Measurements from ENCODE around the gene PPIL1. TPM values are rescaled to one million over a fixed set of nuclear protein-coding genes. Genes with fewer than 3 reads are reported as not detected.

PPIL1 gene
- total RNA-seq, 3 donors from 2014 or later = 7.2 to 14.2 (median 10.5) TPM

- intact Hi-C loops (cut with DNase I, micrococcal nuclease) = loop anchor here (5.0 to 10.0 kb wide), 2 partner anchors 97 to 129 kb away; partner anchors contain the start of gene MTCH1 (in 1 of the 2)
- Histone ChIP-seq H3K4me1 (ENCODE audit: low read depth) (peaks cover 9% of the 10 kb centered on the region), H3K4me3 (no peak overlapping the region), H3K9me3 (no peaks in the 10 kb centered on the region), H3K36me3 (ENCODE audit: low read depth) (no peaks in the 10 kb centered on the region)
- no peak for DNase-seq
- TF ChIP-seq, protein P1, sequence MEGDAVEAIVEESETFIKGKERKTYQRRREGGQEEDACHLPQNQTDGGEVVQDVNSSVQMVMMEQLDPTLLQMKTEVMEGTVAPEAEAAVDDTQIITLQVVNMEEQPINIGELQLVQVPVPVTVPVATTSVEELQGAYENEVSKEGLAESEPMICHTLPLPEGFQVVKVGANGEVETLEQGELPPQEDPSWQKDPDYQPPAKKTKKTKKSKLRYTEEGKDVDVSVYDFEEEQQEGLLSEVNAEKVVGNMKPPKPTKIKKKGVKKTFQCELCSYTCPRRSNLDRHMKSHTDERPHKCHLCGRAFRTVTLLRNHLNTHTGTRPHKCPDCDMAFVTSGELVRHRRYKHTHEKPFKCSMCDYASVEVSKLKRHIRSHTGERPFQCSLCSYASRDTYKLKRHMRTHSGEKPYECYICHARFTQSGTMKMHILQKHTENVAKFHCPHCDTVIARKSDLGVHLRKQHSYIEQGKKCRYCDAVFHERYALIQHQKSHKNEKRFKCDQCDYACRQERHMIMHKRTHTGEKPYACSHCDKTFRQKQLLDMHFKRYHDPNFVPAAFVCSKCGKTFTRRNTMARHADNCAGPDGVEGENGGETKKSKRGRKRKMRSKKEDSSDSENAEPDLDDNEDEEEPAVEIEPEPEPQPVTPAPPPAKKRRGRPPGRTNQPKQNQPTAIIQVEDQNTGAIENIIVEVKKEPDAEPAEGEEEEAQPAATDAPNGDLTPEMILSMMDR (IDR thresholded peaks at IDR 0.05) = no peak
- ATAC-seq = no peak
Observed at GRCh38 chr6:36888115-36888643, 13.6 kb upstream of the PPIL1 start.

DNA sequence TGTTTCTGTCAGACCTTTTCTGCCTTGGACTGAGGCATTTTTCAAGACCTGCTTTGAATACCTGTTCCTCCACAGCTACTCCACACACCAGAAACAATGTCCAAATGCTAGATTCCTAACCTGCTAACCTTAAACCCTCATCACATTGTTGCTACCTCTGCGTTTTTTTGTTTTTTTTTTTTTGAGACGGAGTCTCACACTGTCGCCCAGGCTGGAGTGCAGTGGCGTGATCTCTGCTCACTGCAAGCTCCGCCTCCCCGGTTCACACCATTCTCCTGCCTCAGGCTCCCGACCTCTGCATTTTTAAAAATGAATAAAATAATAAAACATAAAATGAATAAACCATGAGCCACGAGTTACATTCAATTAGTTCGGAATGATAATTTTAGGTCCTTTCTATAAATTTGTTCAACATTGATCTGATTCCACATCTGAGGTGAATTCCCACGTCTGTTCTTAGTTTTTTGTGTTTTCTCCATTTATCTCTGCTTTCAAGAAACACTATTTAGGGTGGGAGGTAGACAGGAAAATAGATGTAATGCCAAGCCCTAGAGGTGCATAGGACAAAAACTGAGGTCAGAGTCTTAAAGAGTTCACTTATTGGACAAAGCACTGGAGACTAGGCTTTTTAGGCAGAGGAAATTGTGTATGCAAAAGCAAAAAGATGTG is 12.5 kb upstream of the PPIL1 start:
- Histone ChIP-seq H3K36me3 (ENCODE audit: low read depth) (no peaks in the 10 kb centered on the region), H3K4me3 (no peak overlapping the region), H3K9me3 (no peaks in the 10 kb centered on the region), H3K4me1 (ENCODE audit: low read depth) (peaks cover 9% of the 10 kb centered on the region)
- TF ChIP-seq, protein P1 (IDR thresholded peaks at IDR 0.05) = no peak
- ATAC-seq (no peak), DNase-seq (no peak)
- intact Hi-C loops (cut with DNase I, micrococcal nuclease) = loop anchor here (5.0 to 10.0 kb wide), 2 partner anchors 98 to 130 kb away; partner anchors contain the start of gene MTCH1 (in 1 of the 2)

DNA sequence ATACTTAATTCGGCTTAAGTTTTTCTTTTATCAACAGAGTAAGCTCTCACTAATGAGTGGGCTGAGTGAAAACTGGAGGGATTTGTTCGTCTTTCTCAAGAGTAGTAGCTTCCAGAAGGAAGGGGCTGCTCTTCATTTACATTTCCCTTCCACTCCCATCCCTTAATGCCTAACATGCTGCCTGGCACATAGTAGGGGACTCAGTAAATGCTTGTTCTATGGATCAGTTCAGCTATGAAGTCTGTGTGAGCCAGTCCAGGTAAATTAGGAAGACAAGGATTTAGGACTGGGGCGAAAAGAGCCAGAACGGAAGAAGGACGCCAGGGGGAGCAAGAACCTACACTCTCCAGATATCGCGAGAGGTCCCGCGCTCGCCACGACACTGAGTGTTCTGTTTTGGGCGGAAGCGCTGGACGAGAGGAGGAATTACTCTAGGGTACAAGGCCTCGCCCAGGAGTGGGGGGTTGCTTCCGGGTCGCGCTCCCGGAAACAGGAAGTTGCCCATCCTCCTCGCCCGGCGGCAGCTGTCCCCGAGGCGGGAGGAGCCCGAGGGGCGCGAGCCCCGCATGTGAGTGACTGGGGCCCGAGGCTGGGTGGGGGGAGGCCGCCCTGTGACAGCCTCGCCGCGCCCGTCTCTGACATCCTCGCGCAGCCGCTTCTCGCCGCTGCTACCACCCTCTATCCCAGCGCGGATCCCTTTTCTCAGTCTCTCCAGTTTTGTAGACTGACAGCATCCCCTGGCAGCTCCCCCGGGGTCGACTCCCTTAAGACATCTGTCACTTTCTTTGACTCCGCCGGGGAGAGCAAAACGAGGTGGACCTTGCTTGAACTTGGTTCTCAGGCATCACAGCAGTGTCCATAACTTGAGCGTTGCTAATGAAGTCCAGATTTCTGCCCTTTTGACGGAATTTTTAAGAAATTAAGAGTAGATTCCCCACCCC is 11.1 kb upstream of the PPIL1 start, which contains the start of gene C6orf89:
TSS of gene C6orf89 (plus strand) at position 492 of the 941 bp plus-strand sequence. CDS start 13,493 bp downstream, outside the sequence.
- Histone ChIP-seq H3K4me3 (peak within 1 kb of the TSS; percentile 59), H3K36me3 (ENCODE audit: low read depth) (no peaks in the 10 kb centered on the region), H3K4me1 (ENCODE audit: low read depth) (peaks cover 9% of the 10 kb centered on the region), H3K9me3 (no peaks in the 10 kb centered on the region)
- ATAC-seq (peak; percentile 100), DNase-seq (peak; percentile 96 to 99 (median 98))
- intact Hi-C loops (cut with DNase I, micrococcal nuclease) = loop anchor here (5.0 to 10.0 kb wide), 2 partner anchors 99 to 132 kb away; partner anchors contain the start of gene MTCH1 (in 1 of the 2)
- TF ChIP-seq, protein P1 (IDR thresholded peaks at IDR 0.05) = peak; percentile 79

DNA sequence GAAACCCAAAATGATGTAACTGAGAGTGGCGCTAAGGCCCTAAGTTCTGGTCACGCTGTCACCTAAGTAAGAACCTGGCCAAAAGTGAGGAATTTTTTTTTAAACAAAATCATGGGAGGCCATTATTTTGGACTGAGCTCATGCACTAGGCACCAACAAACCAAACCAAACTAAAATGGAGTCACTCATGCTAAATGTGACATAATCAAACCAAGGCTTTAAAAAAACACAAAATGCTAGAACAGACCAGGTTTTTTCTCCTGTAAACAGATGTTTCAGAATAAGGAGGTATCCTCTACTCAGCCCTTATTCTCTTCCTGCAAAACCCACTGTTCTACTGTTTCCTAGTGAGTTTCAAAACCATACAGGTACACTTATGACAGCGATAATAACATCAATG is 10.0 kb upstream of the PPIL1 start:
- H3K9me3 ChIP-seq = no peaks in the 10 kb centered on the region
- H3K36me3 ChIP-seq (ENCODE audit: low read depth) = no peaks in the 10 kb centered on the region
- H3K4me1 ChIP-seq (ENCODE audit: low read depth) = peaks cover 9% of the 10 kb centered on the region
- DNase-seq (no peak), ATAC-seq (no peak)
- intact Hi-C loops (cut with DNase I, micrococcal nuclease) = loop anchor here (5.0 to 10.0 kb wide), 2 partner anchors 100 to 133 kb away; partner anchors contain the start of gene MTCH1 (in 1 of the 2)
- H3K4me3 ChIP-seq = no peak overlapping the region
- TF ChIP-seq, protein P1 (IDR thresholded peaks at IDR 0.05) = no peak

DNA sequence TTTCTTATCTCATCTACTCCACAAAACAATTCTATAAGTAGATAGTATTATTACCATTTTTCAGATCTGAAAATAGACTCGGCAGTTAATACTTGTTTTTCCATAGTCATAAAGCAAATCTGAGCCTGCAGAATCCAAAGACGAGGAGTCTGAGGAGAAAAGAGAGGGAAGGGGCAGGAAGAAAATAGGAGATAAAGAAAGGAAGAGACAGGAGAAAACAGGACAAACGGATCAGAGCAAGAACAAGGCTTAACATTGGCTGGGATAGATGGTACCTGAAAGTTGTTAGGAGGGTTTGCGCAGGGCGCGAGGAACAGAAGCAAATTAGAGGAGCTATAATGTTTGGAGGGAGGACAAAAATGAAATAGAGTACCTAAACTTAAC is 639 bp upstream of the PPIL1 start:
- no peaks in the 10 kb centered on the region for H3K36me3 ChIP-seq (ENCODE audit: low read depth)
- DNase-seq = no peak
- intact Hi-C loops (cut with DNase I, micrococcal nuclease) = no loop called here
- no peaks in the 10 kb centered on the region for H3K9me3 ChIP-seq
- ATAC-seq = no peak
- H3K4me1 ChIP-seq (ENCODE audit: low read depth) = peaks cover 8% of the 10 kb centered on the region
- peak overlapping the region; percentile 58 for H3K4me3 ChIP-seq
- TF ChIP-seq, protein P1 (IDR thresholded peaks at IDR 0.05) = no peak
